MG63 (cell line): ENCODE measurements around the gene ELOB. TPM values are rescaled to one million over a fixed set of nuclear protein-coding genes. Genes with fewer than 3 reads are reported as not detected.

Experiments
- DNase-seq: peaks from one replicate; pipeline ENCODE4 v3.0.0-alpha.2; 2020
- H3K27me3 ChIP-seq: fragments of 250-450 bp; sonication (Bioruptor Pico); 2 replicates; pipeline ENCODE4 v1.5.1; 2020; ENCODE audit warnings: mild to moderate bottlenecking, moderate library complexity
- H3K36me3 ChIP-seq: fragments of 250-450 bp; sonication (Bioruptor Pico); 2 replicates; pipeline ENCODE4 v1.5.1; 2020; ENCODE audit warnings: mild to moderate bottlenecking, moderate library complexity
- H3K4me3 ChIP-seq: fragments of 250-450 bp; sonication (Bioruptor Pico); 2 replicates; pipeline ENCODE4 v1.5.1; 2020; ENCODE audit warnings: mild to moderate bottlenecking, moderate library complexity
- H3K9me3 ChIP-seq: fragments of 250-450 bp; sonication (Bioruptor Pico); 2 replicates; pipeline ENCODE4 v1.5.1; 2020; ENCODE audit warnings: mild to moderate bottlenecking, moderate library complexity
- total RNA-seq: library from RNA; depleted of rRNA; stranded (reverse); fragments of >200 nt; shearing (Covaris generic); gene quantifications from 2 replicates; pipeline ENCODE4 v1.2.3, GENCODE V29; 2014; ENCODE audit warnings: low replicate concordance; rRNA removed

ELOB gene
- total RNA-seq = 309 and 3,594 TPM in 2 replicates

- H3K36me3 ChIP-seq = peaks cover 48% of the 10 kb centered on the region
- no peaks in the 10 kb centered on the region for H3K27me3 ChIP-seq
- peak within 1 kb of the TSS; percentile 100 for H3K4me3 ChIP-seq
- peak; percentile 89 for DNase-seq
- H3K9me3 ChIP-seq = no peaks in the 10 kb centered on the region
Observed at GRCh38 chr16:2777231-2777902, at the start of gene ELOB. TSS of gene ELOB (minus strand) at chr16:2777280. CDS start at chr16:2777239, 41 bp downstream.

- no peaks in the 10 kb centered on the region for H3K27me3 ChIP-seq
- H3K4me3 ChIP-seq = no peak overlapping the region
- H3K9me3 ChIP-seq = no peaks in the 10 kb centered on the region
- no peaks in the 10 kb centered on the region for H3K36me3 ChIP-seq
- no peak for DNase-seq
Observed at GRCh38 chr16:2825906-2826305, 48.8 kb upstream of the ELOB start.

- no peaks in the 10 kb centered on the region for H3K9me3 ChIP-seq
- H3K36me3 ChIP-seq = no peaks in the 10 kb centered on the region
- H3K4me3 ChIP-seq = no peak overlapping the region
- DNase-seq = no peak
- H3K27me3 ChIP-seq = no peaks in the 10 kb centered on the region
Observed at GRCh38 chr16:2825049-2825742, 48.1 kb upstream of the ELOB start.

- no peak for DNase-seq
- no peaks in the 10 kb centered on the region for H3K27me3 ChIP-seq
- no peak overlapping the region for H3K4me3 ChIP-seq
- no peaks in the 10 kb centered on the region for H3K36me3 ChIP-seq
- H3K9me3 ChIP-seq = no peaks in the 10 kb centered on the region
Observed at GRCh38 chr16:2824626-2825025, 47.5 kb upstream of the ELOB start.

GRCh38 chr16:2822496-2822895, 45.4 kb upstream of the ELOB start:
- DNase-seq = no peak
- no peaks in the 10 kb centered on the region for H3K9me3 ChIP-seq
- no peaks in the 10 kb centered on the region for H3K27me3 ChIP-seq
- no peak overlapping the region for H3K4me3 ChIP-seq
- no peaks in the 10 kb centered on the region for H3K36me3 ChIP-seq

- Histone ChIP-seq H3K27me3 (no peaks in the 10 kb centered on the region), H3K4me3 (no peak overlapping the region), H3K9me3 (no peaks in the 10 kb centered on the region), H3K36me3 (no peaks in the 10 kb centered on the region)
- DNase-seq = no peak
Observed at GRCh38 chr16:2822158-2822495, 45.0 kb upstream of the ELOB start.

- no peak for DNase-seq
- Histone ChIP-seq H3K9me3 (no peaks in the 10 kb centered on the region), H3K27me3 (no peaks in the 10 kb centered on the region)
Observed at GRCh38 chr16:2821487-2822157, 44.5 kb upstream of the ELOB start.

GRCh38 chr16:2820836-2821486, 43.9 kb upstream of the ELOB start:
- DNase-seq = no peak
- Histone ChIP-seq H3K4me3 (no peak overlapping the region), H3K27me3 (no peaks in the 10 kb centered on the region), H3K36me3 (no peaks in the 10 kb centered on the region), H3K9me3 (no peaks in the 10 kb centered on the region)

More at GRCh38 chr16:2821487-2822157, 44.5 kb upstream of the ELOB start:
- H3K4me3 ChIP-seq = no peak overlapping the region
- H3K36me3 ChIP-seq = no peaks in the 10 kb centered on the region

- Histone ChIP-seq H3K36me3 (no peaks in the 10 kb centered on the region), H3K27me3 (no peaks in the 10 kb centered on the region), H3K9me3 (no peaks in the 10 kb centered on the region), H3K4me3 (no peak overlapping the region)
- no peak for DNase-seq
Observed at GRCh38 chr16:2819939-2820835, 43.1 kb upstream of the ELOB start.

- H3K27me3 ChIP-seq = no peaks in the 10 kb centered on the region
- H3K36me3 ChIP-seq = no peaks in the 10 kb centered on the region
- no peaks in the 10 kb centered on the region for H3K9me3 ChIP-seq
- no peak overlapping the region for H3K4me3 ChIP-seq
- DNase-seq = no peak
Observed at GRCh38 chr16:2819179-2819938, 42.3 kb upstream of the ELOB start.

GRCh38 chr16:2818272-2818876, 41.3 kb upstream of the ELOB start:
- H3K9me3 ChIP-seq = no peaks in the 10 kb centered on the region
- no peaks in the 10 kb centered on the region for H3K27me3 ChIP-seq
- DNase-seq = no peak
- no peaks in the 10 kb centered on the region for H3K36me3 ChIP-seq
- H3K4me3 ChIP-seq = no peak overlapping the region

GRCh38 chr16:2817340-2818271, 40.5 kb upstream of the ELOB start:
- peak overlapping the region; percentile 21 for H3K4me3 ChIP-seq
- H3K27me3 ChIP-seq = no peaks in the 10 kb centered on the region
- DNase-seq = no peak
- H3K9me3 ChIP-seq = no peaks in the 10 kb centered on the region
- H3K36me3 ChIP-seq = no peaks in the 10 kb centered on the region

- Histone ChIP-seq H3K9me3 (no peaks in the 10 kb centered on the region), H3K27me3 (no peaks in the 10 kb centered on the region), H3K36me3 (no peaks in the 10 kb centered on the region), H3K4me3 (peak within 1 kb of the TSS; percentile 21)
- DNase-seq = peak; percentile 59
Observed at GRCh38 chr16:2816751-2817339, 39.8 kb upstream of the ELOB start, which contains the start of gene PRSS21. TSS of gene PRSS21 (plus strand) at chr16:2817237. CDS start at chr16:2817269, 32 bp downstream.

- DNase-seq = no peak
- H3K4me3 ChIP-seq = no peak overlapping the region
- no peaks in the 10 kb centered on the region for H3K27me3 ChIP-seq
- H3K36me3 ChIP-seq = no peaks in the 10 kb centered on the region
- H3K9me3 ChIP-seq = no peaks in the 10 kb centered on the region
Observed at GRCh38 chr16:2815299-2815771, 38.3 kb upstream of the ELOB start.
